GM12873 (cell line): ENCODE measurements around the gene LHFPL2.

ENCODE experiments used
- CTCF ChIP-seq: IDR thresholded peaks from 2 replicates; pipeline ENCODE4 v1.5.1; 2012; ENCODE audit warnings: low read depth, mild to moderate bottlenecking, moderate library complexity, low read length, control low read depth; ENCODE audit not compliant: insufficient read depth; ENCODE audit errors: missing control alignments

Gene LHFPL2

DNA sequence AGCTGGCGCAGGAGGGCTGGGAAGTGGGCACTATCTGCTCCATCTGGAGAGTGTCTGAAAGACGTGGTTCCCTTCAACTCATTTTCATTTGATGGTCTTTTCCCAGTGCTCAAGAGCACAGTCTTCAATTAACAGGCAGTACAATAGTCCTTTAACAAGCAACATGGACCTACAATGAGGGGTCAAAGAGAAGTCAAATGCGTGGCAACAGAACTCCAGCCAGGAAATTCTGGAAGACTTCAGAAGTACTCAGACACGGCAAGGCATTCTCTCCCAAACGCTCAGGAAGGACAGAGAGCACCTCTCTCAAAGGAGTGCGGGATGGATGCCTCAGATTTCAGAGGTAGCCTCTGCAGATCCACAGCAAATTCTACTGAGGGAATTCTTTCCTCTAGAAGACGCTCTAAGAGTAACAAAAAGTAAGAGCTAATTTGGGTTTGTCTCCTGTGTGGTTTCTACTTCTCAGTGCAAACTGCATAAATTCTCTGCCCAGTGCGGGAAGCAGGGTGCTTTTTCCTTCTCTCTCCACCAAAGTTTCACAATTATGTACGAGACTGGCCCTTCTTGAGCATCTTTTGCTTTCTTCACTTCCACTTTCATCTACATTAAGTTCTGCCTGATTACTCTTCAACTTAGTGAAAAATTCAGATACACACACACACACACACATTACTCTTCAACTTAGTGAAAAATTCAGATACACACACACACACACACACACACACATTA, 56.4 kb downstream of the LHFPL2 start:
- TF ChIP-seq CTCF: no peak

DNA sequence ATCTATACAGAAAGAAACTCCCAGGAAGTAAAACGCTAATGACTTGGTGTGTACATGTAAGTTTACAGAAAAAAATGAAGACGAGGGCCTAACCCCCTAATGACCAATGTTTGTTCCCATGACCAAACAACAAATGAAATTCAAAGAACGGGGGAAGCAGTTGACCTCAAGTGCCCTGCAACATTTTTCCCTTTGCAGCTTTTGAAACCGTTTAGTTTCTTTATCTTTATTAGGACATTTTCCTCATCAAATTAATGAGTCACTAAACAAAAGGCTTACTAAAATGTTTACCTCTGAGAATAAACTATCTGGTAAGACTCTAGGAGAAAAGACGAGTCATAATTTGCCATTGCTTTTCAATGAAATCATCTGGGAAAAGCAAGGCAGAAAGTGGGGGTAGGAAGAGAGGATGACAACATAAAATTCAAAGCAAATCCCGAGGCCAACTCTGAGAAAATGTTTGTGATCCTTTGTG, 57.4 kb downstream of the LHFPL2 start:
- TF ChIP-seq CTCF: no peak

DNA sequence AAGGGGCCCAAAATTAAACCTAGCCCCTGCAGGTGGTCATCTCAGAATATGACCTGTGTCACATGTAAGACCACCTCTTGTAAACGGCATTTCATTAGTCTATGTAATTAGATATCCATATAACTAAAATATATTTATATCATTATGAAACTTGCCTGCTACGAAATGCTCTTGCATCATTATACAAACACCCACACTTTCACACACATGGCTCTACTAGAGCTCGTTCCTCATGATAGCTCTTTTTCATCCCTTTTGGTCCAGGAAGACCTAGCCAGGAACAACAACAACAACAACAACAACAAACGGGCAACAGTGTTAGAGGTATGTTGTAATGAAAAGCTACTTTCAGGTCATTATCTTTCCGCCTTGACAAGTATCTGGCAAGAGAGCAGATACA, 58.6 kb downstream of the LHFPL2 start:
- no peak for TF ChIP-seq CTCF

DNA sequence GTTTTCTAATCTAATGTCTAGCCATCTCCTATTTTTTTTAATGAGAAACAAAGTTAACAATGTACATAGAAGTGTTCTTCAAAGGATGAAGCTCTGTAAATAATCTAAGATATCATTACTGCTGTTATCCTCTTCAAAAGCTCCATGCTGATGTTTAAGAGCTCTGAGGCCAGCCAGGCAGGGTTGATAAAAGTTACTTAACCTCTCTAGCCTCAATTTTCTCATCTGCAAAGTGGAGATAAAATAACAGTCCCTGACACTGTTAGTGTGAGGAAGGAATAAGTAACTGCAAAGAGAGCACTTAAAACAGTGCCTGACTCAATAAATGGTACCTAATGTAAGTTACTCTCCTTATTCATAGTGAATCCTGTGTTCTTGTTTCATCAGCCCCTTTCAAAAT, 60.1 kb downstream of the LHFPL2 start:
- no peak for TF ChIP-seq CTCF

- TF ChIP-seq CTCF: no peak
Measured at GRCh38 chr5:78587775-78588291, 60.7 kb downstream of the LHFPL2 start.

GRCh38 chr5:78587081-78587774, 61.3 kb downstream of the LHFPL2 start:
- TF ChIP-seq CTCF: no peak

- no peak for TF ChIP-seq CTCF
Measured at GRCh38 chr5:78586251-78586650, 62.3 kb downstream of the LHFPL2 start.
